SK-N-SH (cell line): ENCODE measurements around the gene NAPB. TPM values are rescaled to one million over a fixed set of nuclear protein-coding genes. Genes with fewer than 3 reads are reported as not detected.

Experiments
- CTCF ChIA-PET: fragments of 300-600, 350-600 bp; formaldehyde crosslinking; extraction: SDS; loops from one replicate; lab custom pipeline; 2021; lab: Yijun Ruan, JAX
- POLR2A ChIA-PET: fragments of 350-600 bp; sonication (Branson Sonifier 250); formaldehyde crosslinking; extraction: SDS; loops from one replicate; lab custom pipeline; 2020; ENCODE audit warnings: antibody characterized with exemption, inconsistent platforms; lab: Yijun Ruan, JAX
- DNase-seq: peaks from one replicate; pipeline ENCODE4 v3.0.0; 2012
- H2AFZ ChIP-seq: fragments of 200-600 bp; sonication (generic); 2 replicates; pipeline ENCODE4 v1.8.1; 2016; ENCODE audit warnings: antibody characterized with exemption, mild to moderate bottlenecking, low read depth
- H3F3A ChIP-seq: fragments of 200-600 bp; sonication (generic); replicated peaks from 2 replicates; pipeline ENCODE3; 2016; ENCODE audit warnings: antibody characterized with exemption, mild to moderate bottlenecking; ENCODE audit not compliant: insufficient read depth
- H3K27ac ChIP-seq, 2 experiments: fragments of 200-500 bp in 1 of 2; fragments of 200-600 bp in 1 of 2; sonication (Bioruptor generic) in 1 of 2; sonication (generic), shearing (Covaris generic) in 1 of 2; 2 replicates each; pipeline versions ENCODE4 v1.5.1 to v1.6.1; 2014 to 2016; ENCODE audit warnings: low read depth in 2 of 2, inconsistent platforms in 1 of 2, low read length in 1 of 2, mild to moderate bottlenecking in 1 of 2, mixed read lengths in 1 of 2
- H3K27me3 ChIP-seq: fragments of 200-600 bp; sonication (generic), shearing (Covaris generic); 2 replicates; pipeline ENCODE4 v1.6.1; 2016; ENCODE audit warnings: mixed run types; ENCODE audit not compliant: insufficient read depth
- H3K36me3 ChIP-seq, 2 experiments: fragments of 200-500 bp in 1 of 2; fragments of 200-600 bp in 1 of 2; sonication (Bioruptor generic) in 1 of 2; sonication (generic) in 1 of 2; replicated peaks in 1 of 2; 2 replicates each; pipeline versions ENCODE3 to v1.5.1; 2014 to 2016; ENCODE audit warnings: low read length in 1 of 2, mild to moderate bottlenecking in 1 of 2; ENCODE audit not compliant: insufficient read depth in 2 of 2, control insufficient read depth in 1 of 2
- H3K4me1 ChIP-seq, 2 experiments: fragments of 200-500 bp in 1 of 2; fragments of 200-600 bp in 1 of 2; sonication (Bioruptor generic) in 1 of 2; sonication (generic), shearing (Covaris generic) in 1 of 2; 2 replicates each; pipeline versions ENCODE4 v1.5.1 to v1.6.1; 2014 to 2016; ENCODE audit warnings: low read depth in 1 of 2, low read length in 1 of 2, mixed run types in 1 of 2; ENCODE audit not compliant: insufficient read depth in 2 of 2, control insufficient read depth in 1 of 2
- H3K4me2 ChIP-seq: fragments of 200-600 bp; sonication (generic), shearing (Covaris generic); 2 replicates; pipeline ENCODE4 v1.6.1; 2017; ENCODE audit warnings: mixed run types
- H3K4me3 ChIP-seq, 2 experiments: fragments of 200-500 bp in 1 of 2; fragments of 200-600 bp in 1 of 2; sonication (Bioruptor generic) in 1 of 2; sonication (generic), shearing (Covaris generic) in 1 of 2; 2 replicates each; pipeline versions ENCODE4 v1.5.1 to v1.8.1; 2014 to 2016; ENCODE audit warnings: low read depth in 2 of 2, inconsistent platforms in 1 of 2, low read length in 1 of 2, mild to moderate bottlenecking in 1 of 2, mixed read lengths in 1 of 2, moderate library complexity in 1 of 2
- H3K79me2 ChIP-seq: fragments of 200-600 bp; sonication (generic); 2 replicates; pipeline ENCODE4 v1.8.1; 2017; ENCODE audit warnings: mild to moderate bottlenecking; ENCODE audit not compliant: insufficient read depth
- H3K9ac ChIP-seq: fragments of 200-600 bp; sonication (generic); 2 replicates; pipeline ENCODE4 v1.6.1; 2017; ENCODE audit warnings: mixed run types
- H3K9me2 ChIP-seq: fragments of 200-600 bp; sonication (generic); 2 replicates; pipeline ENCODE4 v1.6.1; 2017; ENCODE audit warnings: mixed run types
- H3K9me3 ChIP-seq: fragments of 200-600 bp; sonication (generic); 2 replicates; pipeline ENCODE4 v1.6.1; 2017; ENCODE audit warnings: mixed run types, mild to moderate bottlenecking, moderate library complexity
- H4K20me1 ChIP-seq: fragments of 200-600 bp; sonication (generic); 2 replicates; pipeline ENCODE4 v1.6.1; 2017; ENCODE audit warnings: mild to moderate bottlenecking, mixed run types; ENCODE audit not compliant: insufficient read depth
- ELF1 ChIP-seq: IDR thresholded peaks from 2 replicates; pipeline ENCODE4 v1.4.0; 2012
- EZH2phosphoT487 ChIP-seq: fragments of 200-600 bp; sonication (generic); IDR thresholded peaks from 2 replicates; pipeline ENCODE4 v1.6.1; 2017; ENCODE audit warnings: low read depth, mixed run types, mild to moderate bottlenecking, antibody characterized with exemption, moderate library complexity, borderline replicate concordance
- FOXJ3 ChIP-seq: sonication (generic); formaldehyde crosslinking; IDR thresholded peaks from 2 replicates; pipeline ENCODE4 v1.5.1; 2020; ENCODE audit warnings: mild to moderate bottlenecking, missing genetic modification reagents
- FOXM1 ChIP-seq: IDR thresholded peaks from 2 replicates; pipeline ENCODE4 v1.4.0; 2012; ENCODE audit warnings: low read depth, mild to moderate bottlenecking
- GATA2 ChIP-seq: sonication (generic); formaldehyde crosslinking; IDR thresholded peaks from 2 replicates; pipeline ENCODE4 v1.5.0; 2020; ENCODE audit warnings: mild to moderate bottlenecking, missing genetic modification reagents
- JUND ChIP-seq: IDR thresholded peaks from 2 replicates; pipeline ENCODE4 v1.4.0; 2012
- MXI1 ChIP-seq: IDR thresholded peaks from 2 replicates; pipeline ENCODE4 v1.6.1; 2012; ENCODE audit warnings: mild to moderate bottlenecking, low read depth, low read length, improper control_type of control experiment
- NRF1 ChIP-seq: IDR thresholded peaks from 2 replicates; pipeline ENCODE4 v1.6.1; 2012; ENCODE audit warnings: low read depth, mild to moderate bottlenecking, low read length
- RCOR1 ChIP-seq: fragments of 150-350 bp; IDR thresholded peaks from 2 replicates; pipeline ENCODE4 v1.6.1; 2017; ENCODE audit warnings: antibody characterized with exemption, low read length
- RFX5 ChIP-seq: IDR thresholded peaks from 2 replicates; pipeline ENCODE4 v1.6.1; 2012; ENCODE audit warnings: mild to moderate bottlenecking, improper control_type of control experiment, low read length
- SIN3A ChIP-seq: IDR thresholded peaks from 2 replicates; pipeline ENCODE4 v1.6.1; 2012; ENCODE audit warnings: low read depth, mild to moderate bottlenecking, low read length, moderate library complexity, borderline replicate concordance
- TAF1 ChIP-seq: IDR thresholded peaks from 2 replicates; pipeline ENCODE4 v1.6.1; 2012; ENCODE audit warnings: low read depth, mild to moderate bottlenecking, low read length, moderate library complexity, borderline replicate concordance
- WGBS: methylation state at CpG from one replicate; pipeline ENCODE4 v1.1.6; 2017; ENCODE audit warnings: low lambda C conversion rate; 5-methylcytosine and 5-hydroxymethylcytosine counted together
- polyA plus RNA-seq, 3 experiments: library from polyadenylated mRNA; depleted of rRNA; stranded (reverse); fragments of >200 nt; gene quantifications; 2 replicates each; pipeline ENCODE4 v1.2.3, GENCODE V29; 2012
- TF ChIP-seq, protein P1 (sequence below): IDR thresholded peaks from 2 replicates; pipeline ENCODE4; 2012
- TF ChIP-seq, protein P2 (sequence below): IDR thresholded peaks from 2 replicates; pipeline ENCODE4 v1.4.0; 2012; ENCODE audit warnings: low read depth, borderline replicate concordance
- TF ChIP-seq, protein P3 (sequence below): fragments of 150-350 bp; IDR thresholded peaks from 2 replicates; pipeline ENCODE4 v1.6.1; 2017; ENCODE audit warnings: antibody characterized with exemption, low read length, low read depth, borderline replicate concordance
- TF ChIP-seq, protein P4 (sequence below): fragments of 200-600 bp; sonication (generic); IDR thresholded peaks from 2 replicates; pipeline ENCODE4 v1.6.1; 2017; ENCODE audit warnings: antibody characterized with exemption, mild to moderate bottlenecking, moderate library complexity

Gene NAPB
- polyA plus RNA-seq, 1 of the 3 experiments (the other 2 are of a cell fraction) = 3.0 TPM

DNA sequence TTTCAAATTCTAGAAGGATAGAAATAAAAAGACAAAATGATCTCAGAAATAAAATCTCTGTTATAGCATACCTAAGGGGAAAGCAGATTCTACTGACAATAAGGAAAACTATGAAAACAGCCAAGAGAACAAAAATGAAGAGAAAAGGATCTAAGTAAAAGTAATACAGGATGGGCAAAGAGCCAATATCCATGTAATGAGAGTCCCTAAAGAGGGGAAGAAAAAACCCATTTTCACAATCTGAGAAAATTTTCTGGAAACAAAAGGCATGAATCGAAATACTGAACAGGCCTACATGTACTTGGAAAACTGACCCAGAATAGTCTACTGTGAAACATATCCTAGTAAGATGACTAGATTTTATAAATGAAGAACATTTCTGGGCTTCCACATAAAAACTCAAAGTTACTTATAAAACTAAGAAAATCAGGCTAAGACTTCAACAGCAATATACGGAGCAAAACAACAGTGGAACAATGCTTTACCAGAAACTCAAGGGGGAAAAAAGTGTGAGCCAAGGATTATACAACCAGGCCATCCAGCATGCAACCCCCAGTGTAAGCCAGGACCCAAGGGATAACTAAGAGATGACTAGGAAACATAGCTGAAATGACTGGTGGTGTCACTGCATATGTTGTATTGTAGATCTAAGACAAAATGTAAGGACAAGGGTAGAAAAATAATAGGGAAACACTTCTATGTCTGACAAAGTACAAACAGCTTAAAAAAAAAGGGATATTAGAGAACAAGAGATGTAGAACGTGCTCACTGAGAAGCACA lies 10.2 kb downstream of the NAPB start:
- 84% methylated on average over 3 of the region's 3 CpGs for WGBS
- Histone ChIP-seq H3K27me3 (no peaks in the 10 kb centered on the region), H3K4me1 (no peaks in the 10 kb centered on the region; a peak in 2 of 4 replicates), H3K9ac (no peak overlapping the region)
- TF ChIP-seq, protein P1, sequence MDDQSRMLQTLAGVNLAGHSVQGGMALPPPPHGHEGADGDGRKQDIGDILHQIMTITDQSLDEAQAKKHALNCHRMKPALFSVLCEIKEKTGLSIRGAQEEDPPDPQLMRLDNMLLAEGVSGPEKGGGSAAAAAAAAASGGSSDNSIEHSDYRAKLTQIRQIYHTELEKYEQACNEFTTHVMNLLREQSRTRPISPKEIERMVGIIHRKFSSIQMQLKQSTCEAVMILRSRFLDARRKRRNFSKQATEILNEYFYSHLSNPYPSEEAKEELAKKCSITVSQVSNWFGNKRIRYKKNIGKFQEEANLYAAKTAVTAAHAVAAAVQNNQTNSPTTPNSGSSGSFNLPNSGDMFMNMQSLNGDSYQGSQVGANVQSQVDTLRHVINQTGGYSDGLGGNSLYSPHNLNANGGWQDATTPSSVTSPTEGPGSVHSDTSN = no peak
- TF ChIP-seq MXI1 (no peak), GATA2 (no peak), ELF1 (no peak), RFX5 (no peak), FOXJ3 (CRISPR knock-in tag) (no peak), FOXM1 (no peak), TAF1 (no peak), RCOR1 (no peak), JUND (no peak), EZH2phosphoT487 (no peak), NRF1 (no peak), SIN3A (no peak)
- TF ChIP-seq, protein P2, sequence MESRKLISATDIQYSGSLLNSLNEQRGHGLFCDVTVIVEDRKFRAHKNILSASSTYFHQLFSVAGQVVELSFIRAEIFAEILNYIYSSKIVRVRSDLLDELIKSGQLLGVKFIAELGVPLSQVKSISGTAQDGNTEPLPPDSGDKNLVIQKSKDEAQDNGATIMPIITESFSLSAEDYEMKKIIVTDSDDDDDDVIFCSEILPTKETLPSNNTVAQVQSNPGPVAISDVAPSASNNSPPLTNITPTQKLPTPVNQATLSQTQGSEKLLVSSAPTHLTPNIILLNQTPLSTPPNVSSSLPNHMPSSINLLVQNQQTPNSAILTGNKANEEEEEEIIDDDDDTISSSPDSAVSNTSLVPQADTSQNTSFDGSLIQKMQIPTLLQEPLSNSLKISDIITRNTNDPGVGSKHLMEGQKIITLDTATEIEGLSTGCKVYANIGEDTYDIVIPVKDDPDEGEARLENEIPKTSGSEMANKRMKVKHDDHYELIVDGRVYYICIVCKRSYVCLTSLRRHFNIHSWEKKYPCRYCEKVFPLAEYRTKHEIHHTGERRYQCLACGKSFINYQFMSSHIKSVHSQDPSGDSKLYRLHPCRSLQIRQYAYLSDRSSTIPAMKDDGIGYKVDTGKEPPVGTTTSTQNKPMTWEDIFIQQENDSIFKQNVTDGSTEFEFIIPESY = no peak
- TF ChIP-seq, protein P3, sequence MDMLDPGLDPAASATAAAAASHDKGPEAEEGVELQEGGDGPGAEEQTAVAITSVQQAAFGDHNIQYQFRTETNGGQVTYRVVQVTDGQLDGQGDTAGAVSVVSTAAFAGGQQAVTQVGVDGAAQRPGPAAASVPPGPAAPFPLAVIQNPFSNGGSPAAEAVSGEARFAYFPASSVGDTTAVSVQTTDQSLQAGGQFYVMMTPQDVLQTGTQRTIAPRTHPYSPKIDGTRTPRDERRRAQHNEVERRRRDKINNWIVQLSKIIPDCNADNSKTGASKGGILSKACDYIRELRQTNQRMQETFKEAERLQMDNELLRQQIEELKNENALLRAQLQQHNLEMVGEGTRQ = no peak
- TF ChIP-seq, protein P4, sequence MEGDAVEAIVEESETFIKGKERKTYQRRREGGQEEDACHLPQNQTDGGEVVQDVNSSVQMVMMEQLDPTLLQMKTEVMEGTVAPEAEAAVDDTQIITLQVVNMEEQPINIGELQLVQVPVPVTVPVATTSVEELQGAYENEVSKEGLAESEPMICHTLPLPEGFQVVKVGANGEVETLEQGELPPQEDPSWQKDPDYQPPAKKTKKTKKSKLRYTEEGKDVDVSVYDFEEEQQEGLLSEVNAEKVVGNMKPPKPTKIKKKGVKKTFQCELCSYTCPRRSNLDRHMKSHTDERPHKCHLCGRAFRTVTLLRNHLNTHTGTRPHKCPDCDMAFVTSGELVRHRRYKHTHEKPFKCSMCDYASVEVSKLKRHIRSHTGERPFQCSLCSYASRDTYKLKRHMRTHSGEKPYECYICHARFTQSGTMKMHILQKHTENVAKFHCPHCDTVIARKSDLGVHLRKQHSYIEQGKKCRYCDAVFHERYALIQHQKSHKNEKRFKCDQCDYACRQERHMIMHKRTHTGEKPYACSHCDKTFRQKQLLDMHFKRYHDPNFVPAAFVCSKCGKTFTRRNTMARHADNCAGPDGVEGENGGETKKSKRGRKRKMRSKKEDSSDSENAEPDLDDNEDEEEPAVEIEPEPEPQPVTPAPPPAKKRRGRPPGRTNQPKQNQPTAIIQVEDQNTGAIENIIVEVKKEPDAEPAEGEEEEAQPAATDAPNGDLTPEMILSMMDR = no peak
- TF ChIP-seq, all 33 proteins: peak for 0
- Histone ChIP-seq H3F3A (no peaks in the 10 kb centered on the region), H2AFZ (no peak overlapping the region), H3K27ac (no peak overlapping the region), H3K9me3 (no peaks in the 10 kb centered on the region), H4K20me1 (peaks cover 33% of the 10 kb centered on the region), H3K4me3 (no peak overlapping the region), H3K79me2 (peaks cover 97% of the 10 kb centered on the region), H3K9me2 (no peaks in the 10 kb centered on the region), H3K36me3 (no peaks in the 10 kb centered on the region), H3K4me2 (no peak overlapping the region)
- no peak for DNase-seq
- POLR2A ChIA-PET = no interaction called here
- CTCF ChIA-PET = interaction anchor here (1.0 kb wide), 1 partner anchor 31 kb away, joined by 6 read pairs; no protein-coding TSS in a partner anchor
